ENCODE results near the gene ACD.
A peak's percentile ranks its signal among the peaks of the same experiment; 100 is the strongest.

ACD gene

GRCh38 chr16:67672739-67673662 is 12.9 kb upstream of the ACD start:
- in situ Hi-C loops (cut with HindIII; ENCODE audit: low pct_ligation_motif_present, low sequenced_read_pairs): no loop called here
- Histone ChIP-seq H3K4me3 (ENCODE audit: low read depth, low read length) (no peak overlapping the region), H3K36me3 (replicated peaks) (peaks cover 12% of the 10 kb centered on the region), H3K27me3 (replicated peaks) (no peaks in the 10 kb centered on the region), H3K27ac (no peak overlapping the region)
- DNase-seq: peak; percentile 56
- TF ChIP-seq, protein P1, sequence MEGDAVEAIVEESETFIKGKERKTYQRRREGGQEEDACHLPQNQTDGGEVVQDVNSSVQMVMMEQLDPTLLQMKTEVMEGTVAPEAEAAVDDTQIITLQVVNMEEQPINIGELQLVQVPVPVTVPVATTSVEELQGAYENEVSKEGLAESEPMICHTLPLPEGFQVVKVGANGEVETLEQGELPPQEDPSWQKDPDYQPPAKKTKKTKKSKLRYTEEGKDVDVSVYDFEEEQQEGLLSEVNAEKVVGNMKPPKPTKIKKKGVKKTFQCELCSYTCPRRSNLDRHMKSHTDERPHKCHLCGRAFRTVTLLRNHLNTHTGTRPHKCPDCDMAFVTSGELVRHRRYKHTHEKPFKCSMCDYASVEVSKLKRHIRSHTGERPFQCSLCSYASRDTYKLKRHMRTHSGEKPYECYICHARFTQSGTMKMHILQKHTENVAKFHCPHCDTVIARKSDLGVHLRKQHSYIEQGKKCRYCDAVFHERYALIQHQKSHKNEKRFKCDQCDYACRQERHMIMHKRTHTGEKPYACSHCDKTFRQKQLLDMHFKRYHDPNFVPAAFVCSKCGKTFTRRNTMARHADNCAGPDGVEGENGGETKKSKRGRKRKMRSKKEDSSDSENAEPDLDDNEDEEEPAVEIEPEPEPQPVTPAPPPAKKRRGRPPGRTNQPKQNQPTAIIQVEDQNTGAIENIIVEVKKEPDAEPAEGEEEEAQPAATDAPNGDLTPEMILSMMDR (IDR thresholded peaks at IDR 0.05; ENCODE audit: low read depth, low read length, missing control alignments): peak; percentile 91

- no peak for DNase-seq
- TF ChIP-seq, protein P1 (IDR thresholded peaks at IDR 0.05; ENCODE audit: low read depth, low read length, missing control alignments): no peak
- no peak overlapping the region for H3K27ac ChIP-seq
- H3K36me3 ChIP-seq (replicated peaks): peaks cover 10% of the 10 kb centered on the region
- no peaks in the 10 kb centered on the region for H3K27me3 ChIP-seq (replicated peaks)
- H3K4me3 ChIP-seq (ENCODE audit: low read depth, low read length): no peak overlapping the region
- in situ Hi-C loops (cut with HindIII; ENCODE audit: low pct_ligation_motif_present, low sequenced_read_pairs): no loop called here
These were observed 12.2 kb upstream of the ACD start for GRCh38 chr16:67672306-67672705.

GRCh38 chr16:67669499-67670101 is 9.5 kb upstream of the ACD start:
- TF ChIP-seq, protein P1 (IDR thresholded peaks at IDR 0.05; ENCODE audit: low read depth, low read length, missing control alignments): no peak
- Histone ChIP-seq H3K27ac (no peak overlapping the region), H3K4me3 (ENCODE audit: low read depth, low read length) (no peak overlapping the region), H3K27me3 (replicated peaks) (no peaks in the 10 kb centered on the region), H3K36me3 (replicated peaks) (no peaks in the 10 kb centered on the region)
- in situ Hi-C loops (cut with HindIII; ENCODE audit: low pct_ligation_motif_present, low sequenced_read_pairs): no loop called here
- no peak for DNase-seq

DNA sequence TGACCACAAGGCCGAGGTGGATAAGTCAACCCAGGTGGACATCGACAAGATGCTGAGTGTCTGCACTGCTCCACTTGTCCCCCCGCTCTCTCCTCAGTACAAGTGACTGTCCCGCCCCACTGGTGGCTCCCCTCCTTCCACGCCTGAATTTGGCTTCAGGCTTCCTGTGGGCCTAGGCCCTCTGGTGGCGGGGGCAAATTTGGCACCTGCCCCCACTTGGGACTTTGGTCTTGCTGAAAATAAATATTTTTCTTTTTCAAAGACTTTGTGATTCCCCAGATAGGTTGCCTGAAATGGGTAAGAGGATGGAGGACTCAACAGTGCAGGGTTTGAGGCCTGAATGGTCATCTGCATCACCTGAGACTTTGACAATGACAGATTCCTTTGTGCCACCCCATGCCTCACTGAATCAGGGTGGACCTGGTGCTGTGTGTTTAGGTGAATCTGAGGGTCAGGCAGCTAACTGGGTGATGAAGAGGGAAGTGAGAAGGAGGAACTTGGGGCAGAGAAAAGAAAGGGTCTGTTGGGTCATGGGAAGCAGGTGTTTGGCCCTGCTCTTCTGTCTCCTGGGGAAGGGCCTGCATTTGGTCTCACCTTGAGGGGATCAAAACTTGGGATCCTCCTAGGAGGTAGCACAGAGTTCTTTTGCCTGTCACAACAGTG is 8.6 kb upstream of the ACD start:
- Histone ChIP-seq H3K36me3 (replicated peaks) (no peaks in the 10 kb centered on the region), H3K4me3 (ENCODE audit: low read depth, low read length) (no peak overlapping the region), H3K27me3 (replicated peaks) (no peaks in the 10 kb centered on the region), H3K27ac (no peak overlapping the region)
- TF ChIP-seq, protein P1 (IDR thresholded peaks at IDR 0.05; ENCODE audit: low read depth, low read length, missing control alignments): peak; percentile 54
- no peak for DNase-seq
- in situ Hi-C loops (cut with HindIII; ENCODE audit: low pct_ligation_motif_present, low sequenced_read_pairs): no loop called here

DNA sequence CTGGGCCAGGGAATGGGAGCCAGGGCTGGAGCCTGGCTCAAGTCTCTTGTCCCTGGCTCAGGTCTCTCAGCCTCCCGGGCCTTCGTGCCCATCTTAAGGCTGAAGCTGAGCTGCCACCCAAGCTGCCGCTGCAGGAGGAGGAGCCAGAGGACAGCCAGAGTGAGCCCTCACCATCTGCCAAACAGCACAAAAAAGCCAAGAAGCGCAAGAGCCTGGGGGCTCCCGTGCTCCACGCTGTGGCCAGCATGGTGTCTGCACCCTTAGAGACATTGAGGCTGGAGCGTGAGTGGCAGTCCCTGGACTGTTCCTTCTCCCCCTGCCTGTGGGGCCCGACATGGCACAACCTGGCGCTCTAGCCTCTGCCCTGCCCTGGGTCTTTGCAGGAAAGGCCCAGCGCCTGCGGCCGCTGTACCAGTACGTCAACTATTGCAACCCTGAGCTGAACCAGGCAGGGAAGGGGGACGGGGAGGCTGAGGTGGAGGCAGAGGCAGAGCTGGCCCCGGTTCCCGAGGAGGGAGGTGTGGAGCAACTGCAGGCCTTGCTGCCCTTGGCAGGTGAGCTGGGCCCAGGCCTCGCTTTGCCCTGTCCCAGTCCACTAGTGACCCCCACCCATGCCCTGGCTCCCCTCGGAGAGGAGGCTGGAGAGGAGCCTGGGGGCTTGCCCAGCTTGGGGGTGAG is 7.9 kb upstream of the ACD start:
- H3K36me3 ChIP-seq (replicated peaks): no peaks in the 10 kb centered on the region
- H3K4me3 ChIP-seq (ENCODE audit: low read depth, low read length): peak overlapping the region; percentile 66
- in situ Hi-C loops (cut with HindIII; ENCODE audit: low pct_ligation_motif_present, low sequenced_read_pairs): no loop called here
- H3K27me3 ChIP-seq (replicated peaks): no peaks in the 10 kb centered on the region
- TF ChIP-seq, protein P1 (IDR thresholded peaks at IDR 0.05; ENCODE audit: low read depth, low read length, missing control alignments): peak; percentile 97
- DNase-seq: peak; percentile 88
- H3K27ac ChIP-seq: no peak overlapping the region
